GM12891 (cell line): ENCODE results near the gene DPYSL3.

ENCODE experiments used
- POLR2A ChIP-seq: IDR thresholded peaks from 2 replicates; pipeline ENCODE4 v1.6.1; 2011; ENCODE audit warnings: low read depth, low read length, control low read depth
- POLR2AphosphoS5 ChIP-seq: IDR thresholded peaks from 2 replicates; pipeline ENCODE4 v1.6.1; 2011; ENCODE audit warnings: low read depth, low read length, control low read depth
- SPI1 ChIP-seq: IDR thresholded peaks from 2 replicates; pipeline ENCODE4 v1.6.1; 2011; ENCODE audit warnings: low read depth, low read length, control low read depth

GRCh38 chr5:147381555-147381954 lies 128.3 kb downstream of the DPYSL3 start:
- TF ChIP-seq POLR2AphosphoS5: no peak
- TF ChIP-seq POLR2A: no peak
- TF ChIP-seq SPI1: no peak
